Activated CD4-positive, alpha-beta T cell treated with anti-CD3 and anti-CD28 coated beads for 36 hours (primary cell): Measurements from ENCODE around the gene UCKL1. TPM values are rescaled to one million over a fixed set of nuclear protein-coding genes. Genes with fewer than 3 reads are reported as not detected.

Experiments
- ATAC-seq: fragments of 200-7000 bp; cut with Tn5 transposase; one replicate; pipeline ENCODE4 v1.10.0; 2021; ENCODE audit warnings: mild to moderate bottlenecking, moderate library complexity
- CTCF ChIA-PET: fragments of 350-600 bp; sonication (Branson Sonifier 250); formaldehyde crosslinking; loops from one replicate; lab custom pipeline; 2021; ENCODE audit warnings: antibody characterized with exemption; lab: Charles Lee
- POLR2A ChIA-PET: fragments of 350-600 bp; sonication (Branson Sonifier 250); formaldehyde crosslinking; loops from one replicate; lab custom pipeline; 2021; ENCODE audit warnings: antibody characterized with exemption, inconsistent platforms; lab: Charles Lee
- DNase-seq: peaks from one replicate; pipeline ENCODE4 v3.0.0-alpha.2; 2020
- H3K27ac Mint-ChIP-seq: one replicate; pipeline ENCODE4 v1.8.0; 2021; ENCODE audit warnings: mixed read lengths
- H3K27me3 Mint-ChIP-seq: one replicate; pipeline ENCODE4 v1.8.0; 2021; ENCODE audit warnings: mixed read lengths
- H3K36me3 Mint-ChIP-seq: one replicate; pipeline ENCODE4 v1.8.0; 2021; ENCODE audit warnings: low read depth, mixed read lengths
- H3K4me1 Mint-ChIP-seq: one replicate; pipeline ENCODE4 v1.8.0; 2021; ENCODE audit warnings: mixed read lengths
- H3K4me3 Mint-ChIP-seq: one replicate; pipeline ENCODE4 v1.8.0; 2021; ENCODE audit warnings: mild to moderate bottlenecking, moderate library complexity, mixed read lengths
- H3K9me3 Mint-ChIP-seq: one replicate; pipeline ENCODE4 v1.8.0; 2021; ENCODE audit warnings: low read depth, mixed read lengths
- intact Hi-C, 2 experiments: fragments of 100-400 bp; cut with DNase I in 1 of 2; cut with micrococcal nuclease in 1 of 2; formaldehyde crosslinking; loops; one replicate each; pipeline versions ENCODE4 v1.14.2 to v1.15.1; 2022 to 2024; cut with DNase I, micrococcal nuclease
- total RNA-seq, 2 experiments: library from RNA; stranded (reverse); gene quantifications; one replicate each; pipeline ENCODE4 v1.2.3, GENCODE V29; 2021

UCKL1 gene
- total RNA-seq, 2 experiments from 2014 or later: 28.3 to 32.2 TPM

DNA sequence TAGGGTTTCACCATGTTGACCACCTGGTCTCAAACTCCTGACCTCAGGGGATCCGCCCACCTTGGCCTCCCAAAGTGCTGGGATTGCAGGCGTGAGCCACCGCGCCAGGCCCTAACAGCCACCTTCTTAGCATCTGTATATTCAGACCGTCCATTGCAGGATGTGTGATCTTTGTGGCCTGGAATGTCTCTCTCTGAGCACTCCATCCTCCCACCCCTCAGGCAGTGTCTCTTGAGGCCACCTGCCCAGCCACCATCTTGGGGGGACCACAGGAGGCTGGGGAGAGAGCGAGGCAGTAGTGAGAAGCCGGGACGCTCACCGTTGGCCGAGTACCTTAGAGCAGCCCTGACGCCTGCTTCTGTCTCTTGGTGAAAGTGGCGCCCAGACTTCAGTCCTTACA lies 42.4 kb downstream of the UCKL1 start:
- peaks cover 31% of the 10 kb centered on the region for H3K36me3 Mint-ChIP-seq
- no peaks in the 10 kb centered on the region for H3K9me3 Mint-ChIP-seq
- ATAC-seq (no peak), DNase-seq (no peak)
- H3K4me3 Mint-ChIP-seq: no peak overlapping the region
- peaks cover 34% of the 10 kb centered on the region for H3K4me1 Mint-ChIP-seq
- no peak overlapping the region for H3K27ac Mint-ChIP-seq
- no peaks in the 10 kb centered on the region for H3K27me3 Mint-ChIP-seq
- intact Hi-C loops: no loop called here
- POLR2A ChIA-PET: interaction anchor here (0.6 kb wide), 1 partner anchor 131 kb away, joined by 3 read pairs; no protein-coding TSS in a partner anchor
- CTCF ChIA-PET: no interaction called here

- H3K36me3 Mint-ChIP-seq: peaks cover 20% of the 10 kb centered on the region
Measured at GRCh38 chr20:63911176-63911575, 45.0 kb downstream of the UCKL1 start.

GRCh38 chr20:63908008-63908682 lies 48.1 kb downstream of the UCKL1 start:
- no peak for DNase-seq
- Mint-ChIP-seq H3K27ac (no peak overlapping the region), H3K36me3 (peaks cover 6% of the 10 kb centered on the region), H3K9me3 (no peaks in the 10 kb centered on the region), H3K4me1 (peaks cover 41% of the 10 kb centered on the region), H3K27me3 (no peaks in the 10 kb centered on the region), H3K4me3 (no peak overlapping the region)
- intact Hi-C loops: loop anchor here (2.0 to 10.0 kb wide), 2 partner anchors 67 to 217 kb away; no protein-coding TSS in a partner anchor
- ATAC-seq: no peak
- POLR2A ChIA-PET: no interaction called here
- CTCF ChIA-PET: interaction anchor here (1.1 to 1.8 kb wide), 3 partner anchors 13 to 197 kb away, joined by 3 to 6 read pairs (median 4); partner anchors contain the start of gene DNAJC5

More at GRCh38 chr20:63911176-63911575, 45.0 kb downstream of the UCKL1 start:
- Mint-ChIP-seq H3K27me3 (no peaks in the 10 kb centered on the region), H3K27ac (no peak overlapping the region), H3K4me3 (no peak overlapping the region), H3K9me3 (no peaks in the 10 kb centered on the region), H3K4me1 (peaks cover 31% of the 10 kb centered on the region)
- DNase-seq (no peak), ATAC-seq (no peak)
- ChIA-PET POLR2A (no interaction called here), CTCF (interaction anchor here (0.6 to 2.9 kb wide), 4 partner anchors 15 to 71 kb away, joined by 3 to 10 read pairs (median 5); partner anchors contain the start of gene TPD52L2)
- intact Hi-C loops: no loop called here

DNA sequence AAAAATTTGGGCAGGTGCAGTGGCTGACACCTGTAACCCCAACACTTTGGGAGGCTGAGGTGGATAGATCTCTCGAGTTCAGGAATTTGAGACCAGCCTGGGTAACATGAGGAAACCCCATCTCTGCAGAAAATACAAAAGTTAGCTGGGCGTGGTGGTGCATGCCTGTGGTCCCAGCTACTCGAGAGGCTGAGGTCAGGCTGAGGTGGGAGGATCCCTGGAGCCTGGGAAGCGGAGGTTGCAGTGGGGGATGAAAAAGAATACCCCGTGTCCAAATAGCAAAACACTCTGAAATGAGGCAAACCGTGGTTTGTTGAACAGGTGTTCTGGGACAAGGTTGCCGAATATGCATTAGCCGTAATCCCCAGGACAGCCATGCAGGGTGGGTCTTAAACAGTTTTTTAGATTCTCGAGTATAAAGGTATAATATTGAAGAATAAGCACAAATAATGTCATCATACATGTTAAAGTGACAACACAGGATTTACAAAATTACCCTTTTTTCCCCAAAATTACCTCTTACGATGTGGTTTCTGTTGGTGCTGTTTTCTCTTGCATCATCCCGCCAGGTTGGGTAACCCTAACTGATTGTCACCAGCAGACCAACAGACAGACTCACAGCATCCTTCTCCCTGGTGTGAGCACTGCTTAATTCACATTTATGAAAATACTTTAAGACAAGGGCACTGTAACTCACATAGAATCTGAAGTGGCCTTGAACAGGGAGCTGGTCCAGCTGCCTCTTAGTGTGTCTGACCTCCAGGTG lies 52.2 kb downstream of the UCKL1 start:
- Mint-ChIP-seq H3K9me3 (no peaks in the 10 kb centered on the region), H3K27me3 (no peaks in the 10 kb centered on the region), H3K4me3 (no peak overlapping the region), H3K36me3 (peaks cover 10% of the 10 kb centered on the region), H3K27ac (no peak overlapping the region), H3K4me1 (peaks cover 53% of the 10 kb centered on the region)
- intact Hi-C loops: loop anchor here (5.0 to 10.0 kb wide), 2 partner anchors 33 to 221 kb away; no protein-coding TSS in a partner anchor
- ChIA-PET CTCF (interaction anchor here (0.5 kb wide), 1 partner anchor 26 kb away, joined by 3 read pairs; no protein-coding TSS in a partner anchor), POLR2A (interaction anchor here (0.6 kb wide), 1 partner anchor 25 kb away, joined by 7 read pairs; no protein-coding TSS in a partner anchor)
- no peak for ATAC-seq
- DNase-seq: no peak

GRCh38 chr20:63900413-63900812 lies 55.8 kb downstream of the UCKL1 start:
- H3K27ac Mint-ChIP-seq: no peak overlapping the region
- H3K4me1 Mint-ChIP-seq: peaks cover 75% of the 10 kb centered on the region
- no peak overlapping the region for H3K4me3 Mint-ChIP-seq
- peaks cover 35% of the 10 kb centered on the region for H3K36me3 Mint-ChIP-seq
- no peak for ATAC-seq
- no peaks in the 10 kb centered on the region for H3K27me3 Mint-ChIP-seq
- intact Hi-C loops: loop anchor here (5.0 to 10.0 kb wide), 2 partner anchors 37 to 224 kb away; no protein-coding TSS in a partner anchor
- DNase-seq: no peak
- ChIA-PET POLR2A (no interaction called here), CTCF (interaction anchor here (1.5 to 1.8 kb wide), 2 partner anchors 32 to 34 kb away, joined by 4 to 5 read pairs; no protein-coding TSS in a partner anchor)
- H3K9me3 Mint-ChIP-seq: no peaks in the 10 kb centered on the region

DNA sequence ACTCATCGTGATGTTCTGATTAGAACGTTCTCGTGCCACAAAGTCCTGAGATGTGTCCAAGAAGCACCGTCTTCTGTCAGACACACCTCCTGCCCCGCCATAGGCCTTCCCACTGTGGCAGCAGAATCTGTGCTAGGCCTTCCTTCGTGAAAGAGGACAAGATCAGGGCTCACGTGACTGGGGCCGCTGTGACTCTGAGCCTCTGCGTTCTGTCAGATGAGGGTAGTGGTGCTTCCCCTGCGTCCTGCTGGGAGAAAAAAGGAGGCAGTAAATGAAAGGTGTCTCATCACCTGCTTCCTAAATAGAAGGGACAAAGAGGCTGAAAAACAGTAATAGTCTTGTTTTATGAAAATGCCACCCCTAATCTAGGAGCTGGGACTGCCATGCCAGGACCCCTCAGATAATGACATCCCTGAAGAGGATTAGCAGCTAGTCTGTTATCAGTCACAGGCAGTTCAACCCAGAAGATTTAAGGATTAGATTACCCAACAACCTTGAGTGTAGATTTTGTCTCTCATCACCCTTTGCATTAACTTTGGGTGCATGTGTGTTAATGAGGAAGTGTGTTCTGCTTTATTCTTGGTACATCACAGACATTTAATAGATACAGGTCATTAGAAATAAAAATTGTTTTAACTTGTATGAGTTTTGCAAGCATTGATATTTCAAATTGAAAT lies 57.2 kb downstream of the UCKL1 start:
- Mint-ChIP-seq H3K4me3 (no peak overlapping the region), H3K9me3 (no peaks in the 10 kb centered on the region), H3K36me3 (peaks cover 35% of the 10 kb centered on the region), H3K27me3 (no peaks in the 10 kb centered on the region), H3K27ac (peak overlapping the region; percentile 47), H3K4me1 (peaks cover 75% of the 10 kb centered on the region)
- POLR2A ChIA-PET: no interaction called here
- CTCF ChIA-PET: interaction anchor here (1.5 kb wide), 1 partner anchor 33 kb away, joined by 4 read pairs; no protein-coding TSS in a partner anchor
- intact Hi-C loops: loop anchor here in 1 of 2 experiments (5.0 kb wide), 1 partner anchor 73 kb away; no protein-coding TSS in a partner anchor
- DNase-seq (peak; percentile 41), ATAC-seq (no peak)

DNA sequence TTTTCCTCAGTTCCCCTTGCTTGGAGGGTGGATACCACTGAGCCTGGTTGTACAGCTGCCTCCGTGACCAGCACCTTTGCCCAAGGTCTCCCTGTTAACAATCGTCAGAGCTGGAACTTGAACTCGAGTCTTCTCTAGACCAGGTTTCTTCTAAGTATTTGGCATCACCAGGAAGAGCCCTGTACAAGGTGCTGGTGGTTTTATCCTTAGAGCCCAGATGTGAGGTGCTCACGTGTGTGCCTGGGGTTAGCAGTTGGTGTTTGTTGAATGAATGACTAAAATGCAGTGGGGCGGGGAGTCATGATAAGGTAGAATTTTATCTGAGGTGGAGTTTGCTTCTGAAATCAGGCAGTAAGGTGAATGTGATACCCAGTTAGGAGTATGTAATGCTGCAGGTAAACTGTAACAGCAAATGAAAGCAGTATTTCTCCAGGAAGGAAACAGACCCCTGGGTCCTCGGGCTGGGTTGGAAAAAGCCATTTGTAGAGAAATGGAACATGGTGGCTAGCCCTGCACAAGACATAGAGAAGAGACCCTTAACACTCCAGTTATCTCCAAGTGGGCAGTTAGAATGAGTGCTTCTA lies 58.1 kb downstream of the UCKL1 start:
- peaks cover 69% of the 10 kb centered on the region for H3K4me1 Mint-ChIP-seq
- H3K36me3 Mint-ChIP-seq: peaks cover 35% of the 10 kb centered on the region
- H3K9me3 Mint-ChIP-seq: no peaks in the 10 kb centered on the region
- no peak for DNase-seq
- no peak overlapping the region for H3K4me3 Mint-ChIP-seq
- intact Hi-C loops: loop anchor here in 1 of 2 experiments (5.0 kb wide), 1 partner anchor 74 kb away; no protein-coding TSS in a partner anchor
- ChIA-PET CTCF (no interaction called here), POLR2A (no interaction called here)
- H3K27me3 Mint-ChIP-seq: no peaks in the 10 kb centered on the region
- no peak for ATAC-seq
- peak overlapping the region; percentile 66 for H3K27ac Mint-ChIP-seq

DNA sequence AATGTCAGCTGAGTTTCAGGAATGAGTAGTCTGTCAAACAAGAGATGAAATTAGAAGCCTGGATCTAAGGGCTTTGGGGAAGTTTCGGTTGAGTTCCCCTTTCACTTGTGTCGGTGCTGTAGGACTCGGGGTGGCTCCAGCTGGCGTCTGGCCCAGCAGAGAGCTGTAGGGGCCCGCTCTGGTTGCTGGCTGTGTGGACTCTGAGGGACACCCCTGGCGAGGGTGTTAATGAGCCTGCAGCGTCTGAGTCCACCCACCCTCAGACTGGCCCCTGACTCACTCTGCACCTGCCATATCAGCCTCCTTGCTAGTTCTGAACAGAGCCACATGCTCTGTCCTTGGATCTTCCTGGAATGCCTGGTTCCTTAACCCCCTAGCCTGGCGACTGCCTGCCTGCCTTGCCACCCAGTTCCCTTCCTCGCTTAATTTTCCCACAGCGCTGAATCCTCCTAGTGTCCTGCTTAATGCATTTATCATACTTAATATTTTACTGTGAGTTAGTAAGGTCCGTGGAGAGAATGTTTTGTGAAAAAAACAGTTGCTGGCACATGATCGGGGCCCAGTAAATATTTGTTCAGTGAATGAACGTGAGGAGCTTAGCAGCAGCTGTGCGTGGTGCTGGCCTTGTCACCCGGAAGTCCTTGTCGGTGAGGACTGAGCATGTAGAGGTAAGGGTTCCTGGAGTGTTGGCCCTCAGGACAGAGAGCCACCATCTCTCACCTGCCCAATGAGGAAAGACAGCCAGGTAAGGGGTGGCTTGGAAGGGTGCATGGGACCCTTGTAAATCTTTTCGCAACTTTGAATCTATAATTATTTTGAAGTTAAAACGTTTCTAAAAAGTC lies 59.7 kb downstream of the UCKL1 start:
- H3K4me3 Mint-ChIP-seq: peak overlapping the region; percentile 95
- H3K36me3 Mint-ChIP-seq: peaks cover 31% of the 10 kb centered on the region

GRCh38 chr20:63895952-63896263 lies 60.3 kb downstream of the UCKL1 start:
- H3K4me1 Mint-ChIP-seq: peaks cover 51% of the 10 kb centered on the region
- CTCF ChIA-PET: interaction anchor here (0.6 to 3.1 kb wide), 10 partner anchors 12 to 182 kb away, joined by 3 to 15 read pairs (median 4); partner anchors contain the start of genes PRPF6, SAMD10 and TPD52L2
- no peaks in the 10 kb centered on the region for H3K27me3 Mint-ChIP-seq
- peaks cover 33% of the 10 kb centered on the region for H3K36me3 Mint-ChIP-seq
- ATAC-seq: no peak
- DNase-seq: no peak
- intact Hi-C loops: loop anchor here (1.0 to 5.0 kb wide), 9 partner anchors 61 to 1773 kb away; partner anchors contain the start of genes GMEB2 (in 1 of the 2), LSM14B (in 1 of the 2), PRPF6 (in 1 of the 2) and RTEL1 (in 1 of the 2)
- POLR2A ChIA-PET: interaction anchor here (0.7 kb wide), 1 partner anchor 27 kb away, joined by 4 read pairs; no protein-coding TSS in a partner anchor
- peak overlapping the region; percentile 95 for H3K4me3 Mint-ChIP-seq
- no peaks in the 10 kb centered on the region for H3K9me3 Mint-ChIP-seq
- H3K27ac Mint-ChIP-seq: peak overlapping the region; percentile 98

More for the DNA sequence above, 59.7 kb downstream of the UCKL1 start:
- Mint-ChIP-seq H3K4me1 (peaks cover 56% of the 10 kb centered on the region), H3K27me3 (no peaks in the 10 kb centered on the region), H3K9me3 (no peaks in the 10 kb centered on the region), H3K27ac (peak overlapping the region; percentile 98)
- ATAC-seq (peak; percentile 52), DNase-seq (peak; percentile 60)
- ChIA-PET CTCF (interaction anchor here (0.6 to 3.1 kb wide), 9 partner anchors 15 to 181 kb away, joined by 3 to 15 read pairs (median 5); partner anchors contain the start of genes PRPF6, SAMD10 and TPD52L2), POLR2A (interaction anchor here (0.7 kb wide), 1 partner anchor 28 kb away, joined by 4 read pairs; no protein-coding TSS in a partner anchor)
- intact Hi-C loops: loop anchor here (1.0 to 5.0 kb wide), 2 partner anchors 76 to 85 kb away; partner anchors contain the start of gene PRPF6 (in 1 of the 2)
